HL-60 (cell line): ENCODE data around the gene KMT2C.
"Not testable (repeated sequence)": the region's sequence is repeated elsewhere in the genome, so short reads cannot be mapped to it uniquely, and the experiment has no call there.

Source experiments
- DNase-seq, 2 experiments: peaks; one replicate each; pipeline ENCODE4 v3.0.0-alpha.2; 2010 to 2020; ENCODE audit warnings: low read depth in 1 of 2, low spot score in 1 of 2
- H3K27ac ChIP-seq: fragments of 250-450 bp; sonication (Bioruptor Pico); replicated peaks from 2 replicates; pipeline ENCODE4 v1.5.1; 2020; ENCODE audit warnings: mild to moderate bottlenecking, moderate library complexity
- H3K27me3 ChIP-seq: fragments of 250-450 bp; sonication (Bioruptor Pico); 2 replicates; pipeline ENCODE4 v1.5.1; 2021; ENCODE audit warnings: mild to moderate bottlenecking, moderate library complexity; ENCODE audit not compliant: insufficient read depth, poor library complexity, severe bottlenecking
- H3K4me3 ChIP-seq: replicated peaks from 2 replicates; pipeline ENCODE4 v1.5.1; 2011; ENCODE audit warnings: mild to moderate bottlenecking, control low read depth, low read length; ENCODE audit not compliant: insufficient read depth
- CTCF ChIP-seq: IDR thresholded peaks from one replicate; pipeline ENCODE4 v1.5.1; 2011; ENCODE audit warnings: low read length, control low read depth, inconsistent platforms; ENCODE audit not compliant: insufficient read depth
- GABPA ChIP-seq: IDR thresholded peaks from 2 replicates; pipeline ENCODE4 v1.6.1; 2012; ENCODE audit warnings: low read depth
- POLR2AphosphoS5 ChIP-seq: IDR thresholded peaks from 2 replicates; pipeline ENCODE4 v1.6.1; 2012; ENCODE audit warnings: low read depth
- REST ChIP-seq: IDR thresholded peaks from 2 replicates; pipeline ENCODE4 v1.6.1; 2012; ENCODE audit warnings: low read depth; ENCODE audit not compliant: insufficient replicate concordance
- SPI1 ChIP-seq: IDR thresholded peaks from 2 replicates; pipeline ENCODE4 v1.6.1; 2012; ENCODE audit warnings: low read depth, mild to moderate bottlenecking, borderline replicate concordance

KMT2C gene

GRCh38 chr7:152307902-152308301, 127.9 kb downstream of the KMT2C start:
- TF ChIP-seq REST (no peak), POLR2AphosphoS5 (no peak)
- H3K27ac ChIP-seq, result no peak overlapping the region
- no peak overlapping the region for H3K4me3 ChIP-seq
- DNase-seq, result no peak
- no peaks in the 10 kb centered on the region for H3K27me3 ChIP-seq

- not testable (repeated sequence) for H3K4me3 ChIP-seq, DNase-seq, H3K27me3 ChIP-seq, H3K27ac ChIP-seq
Observed at GRCh38 chr7:152299542-152300143, 136.2 kb downstream of the KMT2C start.

GRCh38 chr7:152292897-152293296, 142.9 kb downstream of the KMT2C start:
- Histone ChIP-seq H3K27me3 (no peaks in the 10 kb centered on the region), H3K4me3 (no peak overlapping the region), H3K27ac (no peak overlapping the region)
- TF ChIP-seq GABPA, result no peak
- no peak for TF ChIP-seq CTCF
- no peak for TF ChIP-seq SPI1
- TF ChIP-seq REST, result no peak
- TF ChIP-seq POLR2AphosphoS5, result no peak
- DNase-seq, result no peak

GRCh38 chr7:152286972-152287371, 148.8 kb downstream of the KMT2C start:
- H3K27ac ChIP-seq, H3K27me3 ChIP-seq, DNase-seq, H3K4me3 ChIP-seq: not testable (repeated sequence)

GRCh38 chr7:152286219-152286618, 149.6 kb downstream of the KMT2C start:
- DNase-seq, H3K4me3 ChIP-seq, H3K27ac ChIP-seq, H3K27me3 ChIP-seq: not testable (repeated sequence)

GRCh38 chr7:152284998-152285397, 150.8 kb downstream of the KMT2C start:
- H3K4me3 ChIP-seq, H3K27ac ChIP-seq, H3K27me3 ChIP-seq, DNase-seq: not testable (repeated sequence)

GRCh38 chr7:152277687-152278086, 158.1 kb downstream of the KMT2C start:
- H3K27me3 ChIP-seq, H3K27ac ChIP-seq, DNase-seq, H3K4me3 ChIP-seq: not testable (repeated sequence)

- DNase-seq, H3K27ac ChIP-seq, H3K27me3 ChIP-seq, H3K4me3 ChIP-seq: not testable (repeated sequence)
Observed at GRCh38 chr7:152270427-152270826, 165.4 kb downstream of the KMT2C start.

GRCh38 chr7:152266859-152267258, 168.9 kb downstream of the KMT2C start:
- not testable (repeated sequence) for DNase-seq, H3K27me3 ChIP-seq, H3K27ac ChIP-seq, H3K4me3 ChIP-seq

- not testable (repeated sequence) for H3K27me3 ChIP-seq, H3K27ac ChIP-seq, DNase-seq
Observed at GRCh38 chr7:152264915-152265314, 170.9 kb downstream of the KMT2C start.

GRCh38 chr7:152262146-152262545, 173.7 kb downstream of the KMT2C start:
- H3K27ac ChIP-seq, H3K4me3 ChIP-seq, DNase-seq, H3K27me3 ChIP-seq: not testable (repeated sequence)

More at GRCh38 chr7:152264915-152265314, 170.9 kb downstream of the KMT2C start:
- H3K4me3 ChIP-seq, result not testable (repeated sequence)
